ENCODE measurements around the gene NDST1.

The NDST1 gene

DNA sequence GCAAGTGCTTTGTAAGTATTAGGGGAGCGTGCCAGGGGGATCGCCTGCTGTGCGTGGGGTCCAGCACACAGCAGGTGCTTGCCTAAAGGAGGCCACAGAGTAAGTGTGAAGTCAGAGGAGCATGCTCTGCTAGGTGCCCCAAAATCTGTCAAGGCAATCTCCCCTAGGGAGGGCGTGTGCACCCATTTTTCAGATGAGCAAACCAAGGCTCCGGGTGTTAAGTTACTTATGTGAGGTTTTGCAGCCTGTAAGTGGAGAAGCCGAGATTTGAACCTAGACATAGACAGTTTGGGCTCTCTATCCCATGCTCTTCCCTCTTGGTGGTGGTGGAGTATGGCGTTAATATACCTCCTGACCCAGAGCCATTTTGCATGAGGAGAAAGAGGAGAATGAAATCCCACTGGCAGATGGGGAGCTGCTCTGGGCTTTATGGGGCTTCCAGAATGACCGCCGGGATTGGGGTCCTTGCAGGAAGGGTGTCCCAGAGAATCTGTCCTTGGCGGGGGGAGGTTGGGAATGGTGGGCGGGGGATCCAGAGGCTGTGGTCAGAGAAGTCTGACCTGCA, 14.1 kb downstream of the NDST1 start:
- H3K79me2 ChIP-seq (ENCODE audit: control insufficient read depth, low read length) = peaks cover 9% of the 10 kb centered on the region

DNA sequence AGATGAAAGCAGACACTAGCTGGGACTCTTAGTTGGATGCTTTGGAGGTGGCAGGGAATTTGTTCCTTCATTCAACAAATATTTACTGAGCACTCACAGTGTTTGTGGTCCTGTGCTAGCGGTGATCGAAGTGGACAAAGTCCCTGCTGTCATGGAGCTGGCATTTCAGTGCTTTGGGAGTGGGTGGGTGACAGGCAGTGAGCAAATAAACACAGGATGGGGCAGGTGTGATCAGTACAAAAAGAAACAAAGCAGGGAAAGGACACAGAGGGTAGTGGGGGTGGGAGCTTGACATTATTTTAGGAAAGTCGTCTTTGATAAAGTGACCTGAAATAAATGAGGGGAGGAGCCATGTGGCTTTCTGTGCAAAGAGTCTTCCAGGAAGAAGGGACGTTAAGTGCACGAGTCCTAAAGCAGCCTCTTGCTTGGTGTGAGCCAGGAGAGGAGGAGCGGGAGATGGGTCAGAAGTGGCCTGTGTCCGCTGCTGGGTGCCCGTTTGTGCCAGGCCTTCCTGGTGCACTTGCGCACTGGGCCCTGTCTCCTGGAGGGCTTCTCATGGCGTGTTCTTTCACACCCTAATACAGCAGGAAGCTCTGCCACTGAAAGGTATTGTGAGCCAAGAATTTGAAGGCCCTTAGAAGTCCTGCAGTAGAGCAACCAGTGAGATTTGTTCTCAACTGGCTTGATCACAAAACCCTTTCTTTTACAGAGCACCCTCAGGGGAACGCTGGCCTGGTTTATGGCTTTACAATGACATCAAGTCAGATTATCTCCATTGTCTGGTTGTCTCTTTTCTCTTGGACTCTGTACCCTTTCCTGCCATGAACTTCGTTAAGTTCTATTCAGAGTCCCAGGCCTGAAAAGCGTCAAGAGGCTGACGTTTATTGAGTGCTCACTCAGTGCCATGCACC, 14.8 kb downstream of the NDST1 start:
- no peak for TF ChIP-seq EZH2phosphoT487 (IDR thresholded peaks at IDR 0.05; ENCODE audit: borderline replicate concordance, low read length)
- TF ChIP-seq, protein P1, sequence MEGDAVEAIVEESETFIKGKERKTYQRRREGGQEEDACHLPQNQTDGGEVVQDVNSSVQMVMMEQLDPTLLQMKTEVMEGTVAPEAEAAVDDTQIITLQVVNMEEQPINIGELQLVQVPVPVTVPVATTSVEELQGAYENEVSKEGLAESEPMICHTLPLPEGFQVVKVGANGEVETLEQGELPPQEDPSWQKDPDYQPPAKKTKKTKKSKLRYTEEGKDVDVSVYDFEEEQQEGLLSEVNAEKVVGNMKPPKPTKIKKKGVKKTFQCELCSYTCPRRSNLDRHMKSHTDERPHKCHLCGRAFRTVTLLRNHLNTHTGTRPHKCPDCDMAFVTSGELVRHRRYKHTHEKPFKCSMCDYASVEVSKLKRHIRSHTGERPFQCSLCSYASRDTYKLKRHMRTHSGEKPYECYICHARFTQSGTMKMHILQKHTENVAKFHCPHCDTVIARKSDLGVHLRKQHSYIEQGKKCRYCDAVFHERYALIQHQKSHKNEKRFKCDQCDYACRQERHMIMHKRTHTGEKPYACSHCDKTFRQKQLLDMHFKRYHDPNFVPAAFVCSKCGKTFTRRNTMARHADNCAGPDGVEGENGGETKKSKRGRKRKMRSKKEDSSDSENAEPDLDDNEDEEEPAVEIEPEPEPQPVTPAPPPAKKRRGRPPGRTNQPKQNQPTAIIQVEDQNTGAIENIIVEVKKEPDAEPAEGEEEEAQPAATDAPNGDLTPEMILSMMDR (IDR thresholded peaks at IDR 0.05; ENCODE audit: low read depth, low read length, poor library complexity, severe bottlenecking) = no peak
- peaks cover 4% of the 10 kb centered on the region; the same call in 1 of the 2 replicates for H3F3A ChIP-seq (ENCODE audit: control insufficient read depth, insufficient read depth)
- 0 out of 2 replicates have a peak overlapping the region, but pooled peaks have one; percentile 18 for H3K27ac ChIP-seq (ENCODE audit: low read depth, low read length)
- H4K20me1 ChIP-seq (ENCODE audit: control insufficient read depth, insufficient read depth, low read depth, low read length) = no peaks in the 10 kb centered on the region
- H3K4me3 ChIP-seq (ENCODE audit: low read length) = no peak overlapping the region; the same call in 1 of the 2 replicates
- H3K4me2 ChIP-seq (ENCODE audit: low read length) = peak overlapping the region; percentile 51
- H3K9me3 ChIP-seq (ENCODE audit: control insufficient read depth, insufficient read depth, low read length) = no peaks in the 10 kb centered on the region
- peaks cover 2% of the 10 kb centered on the region for H3K79me2 ChIP-seq (ENCODE audit: control insufficient read depth, low read length)
- H3K36me3 ChIP-seq (ENCODE audit: control insufficient read depth, low read length) = peaks cover 12% of the 10 kb centered on the region
- H3K9me2 ChIP-seq (replicated peaks; ENCODE audit: control insufficient read depth, low read length) = no peaks in the 10 kb centered on the region
- no peaks in the 10 kb centered on the region for H3K27me3 ChIP-seq (ENCODE audit: control insufficient read depth, low read length)
- H3K4me1 ChIP-seq (ENCODE audit: control insufficient read depth, low read length) = peaks cover 53% of the 10 kb centered on the region

More for the DNA sequence above, 14.1 kb downstream of the NDST1 start:
- Histone ChIP-seq H3K4me3 (ENCODE audit: low read length) (no peak overlapping the region), H3K27me3 (ENCODE audit: control insufficient read depth, low read length) (no peaks in the 10 kb centered on the region), H4K20me1 (ENCODE audit: control insufficient read depth, insufficient read depth, low read depth, low read length) (no peaks in the 10 kb centered on the region), H3K9me3 (ENCODE audit: control insufficient read depth, insufficient read depth, low read length) (no peaks in the 10 kb centered on the region), H3F3A (ENCODE audit: control insufficient read depth, insufficient read depth) (peaks cover 4% of the 10 kb centered on the region; the same call in 1 of the 2 replicates), H3K9me2 (replicated peaks; ENCODE audit: control insufficient read depth, low read length) (no peaks in the 10 kb centered on the region), H3K36me3 (ENCODE audit: control insufficient read depth, low read length) (peaks cover 7% of the 10 kb centered on the region), H3K4me2 (ENCODE audit: low read length) (peak overlapping the region; percentile 51), H3K27ac (ENCODE audit: low read depth, low read length) (no peak overlapping the region), H3K4me1 (ENCODE audit: control insufficient read depth, low read length) (peaks cover 60% of the 10 kb centered on the region)
- no peak for TF ChIP-seq EZH2phosphoT487 (IDR thresholded peaks at IDR 0.05; ENCODE audit: borderline replicate concordance, low read length)
- TF ChIP-seq, protein P1 (IDR thresholded peaks at IDR 0.05; ENCODE audit: low read depth, low read length, poor library complexity, severe bottlenecking) = no peak

DNA sequence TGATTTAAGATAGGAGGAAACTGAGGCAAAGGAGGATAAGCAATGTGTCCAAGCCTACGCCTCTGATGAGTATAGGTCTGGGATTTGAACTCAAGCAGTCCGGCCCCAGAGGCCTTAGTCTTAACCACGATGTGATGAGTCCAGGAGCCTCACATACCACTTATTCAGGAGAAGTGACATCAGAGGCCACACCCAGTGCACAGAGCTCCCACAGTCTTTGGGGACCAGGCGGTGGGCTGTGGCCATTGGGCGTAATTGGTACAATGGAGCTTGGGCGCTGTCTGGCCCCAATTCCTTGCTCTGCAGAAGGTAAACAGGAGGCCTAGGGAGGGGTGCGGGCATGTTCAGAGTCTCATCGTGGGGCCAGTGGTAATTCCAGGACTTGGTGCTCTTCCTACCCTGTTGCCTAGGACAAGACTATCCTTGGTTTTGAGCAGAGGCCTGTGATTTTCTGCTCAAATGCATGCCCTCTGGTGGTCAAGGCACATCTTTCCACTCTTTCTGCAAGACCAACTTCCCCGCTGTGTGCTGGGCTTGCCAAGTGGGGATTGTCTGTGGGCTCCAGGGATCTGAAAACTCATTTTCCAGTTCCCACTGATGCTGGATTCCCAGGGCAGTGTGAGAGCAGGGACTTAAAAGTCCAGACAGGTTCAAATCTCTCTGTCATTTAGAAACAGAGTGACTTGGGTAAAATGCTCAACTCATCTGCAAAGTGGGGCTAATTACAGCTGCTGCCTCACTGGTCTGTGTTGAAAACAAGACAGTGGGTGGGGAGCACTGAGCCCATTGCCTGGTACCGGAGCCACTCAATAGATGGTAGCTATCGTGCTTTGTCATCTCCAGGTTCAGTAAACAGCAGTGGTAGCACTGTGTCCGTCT, 15.8 kb downstream of the NDST1 start:
- Histone ChIP-seq H3K9me3 (ENCODE audit: control insufficient read depth, insufficient read depth, low read length) (no peaks in the 10 kb centered on the region), H3K27ac (ENCODE audit: low read depth, low read length) (no peak overlapping the region), H3K79me2 (ENCODE audit: control insufficient read depth, low read length) (no peaks in the 10 kb centered on the region), H3K27me3 (ENCODE audit: control insufficient read depth, low read length) (no peaks in the 10 kb centered on the region), H3K4me3 (ENCODE audit: low read length) (no peak overlapping the region), H3K4me1 (ENCODE audit: control insufficient read depth, low read length) (peaks cover 44% of the 10 kb centered on the region), H3K36me3 (ENCODE audit: control insufficient read depth, low read length) (peaks cover 12% of the 10 kb centered on the region), H3K4me2 (ENCODE audit: low read length) (no peak overlapping the region), H3K9me2 (replicated peaks; ENCODE audit: control insufficient read depth, low read length) (no peaks in the 10 kb centered on the region), H3F3A (ENCODE audit: control insufficient read depth, insufficient read depth) (no peaks in the 10 kb centered on the region; the same call in 1 of the 2 replicates), H4K20me1 (ENCODE audit: control insufficient read depth, insufficient read depth, low read depth, low read length) (no peaks in the 10 kb centered on the region)
- TF ChIP-seq, protein P1 (IDR thresholded peaks at IDR 0.05; ENCODE audit: low read depth, low read length, poor library complexity, severe bottlenecking) = peak; percentile 75
- TF ChIP-seq EZH2phosphoT487 (IDR thresholded peaks at IDR 0.05; ENCODE audit: borderline replicate concordance, low read length) = no peak
